Liver (tissue), 9 donors: ENCODE data around the gene TMEM117. TPM values are rescaled to one million over a fixed set of nuclear protein-coding genes. Genes with fewer than 3 reads are reported as not detected.

Experiments
- DNase-seq: peaks from one replicate; pipeline ENCODE4 v3.0.0-alpha.2; 2017; ENCODE audit warnings: low spot score
- H3K27ac ChIP-seq, 2 donors: one replicate each; pipeline ENCODE4 v1.7.0; 2013; ENCODE audit warnings: inconsistent platforms in 2 of 2, low read length in 2 of 2, control low read depth in 1 of 2, low read depth in 1 of 2, mild to moderate bottlenecking in 1 of 2
- H3K27me3 ChIP-seq, 4 donors: one replicate each; pipeline versions ENCODE4 v1.6.1 to v1.7.0; 2013; ENCODE audit warnings: low read length in 3 of 4, inconsistent platforms in 1 of 4, mild to moderate bottlenecking in 1 of 4, moderate library complexity in 1 of 4; ENCODE audit not compliant: control insufficient read depth in 4 of 4, insufficient read depth in 4 of 4
- H3K36me3 ChIP-seq, 4 donors: one replicate each; pipeline versions ENCODE4 v1.6.1 to v1.7.0; 2013; ENCODE audit warnings: low read length in 3 of 4, mild to moderate bottlenecking in 3 of 4, low read depth in 1 of 4, moderate library complexity in 1 of 4; ENCODE audit not compliant: control insufficient read depth in 4 of 4, insufficient read depth in 3 of 4
- H3K4me1 ChIP-seq, 4 donors: one replicate each; pipeline versions ENCODE4 v1.6.1 to v1.7.0; 2013; ENCODE audit warnings: low read length in 3 of 4, mild to moderate bottlenecking in 3 of 4, moderate library complexity in 1 of 4; ENCODE audit not compliant: control insufficient read depth in 4 of 4, insufficient read depth in 4 of 4
- H3K4me3 ChIP-seq, 3 donors: one replicate each; pipeline versions ENCODE4 v1.6.1 to v1.7.0; 2013; ENCODE audit warnings: low read length in 3 of 3, control low read depth in 1 of 3, low read depth in 1 of 3, mild to moderate bottlenecking in 1 of 3
- H3K9ac ChIP-seq, 2 donors: one replicate each; pipeline ENCODE4 v1.7.0; 2013; ENCODE audit warnings: low read length in 2 of 2, mild to moderate bottlenecking in 2 of 2, moderate library complexity in 2 of 2, control low read depth in 1 of 2, low read depth in 1 of 2
- H3K9me3 ChIP-seq, 4 donors: one replicate each; pipeline versions ENCODE4 v1.6.1 to v1.7.0; 2013; ENCODE audit warnings: low read length in 3 of 4; ENCODE audit not compliant: control insufficient read depth in 4 of 4
- EGR1 ChIP-seq, 2 donors: IDR thresholded peaks; 2 replicates each; pipeline ENCODE4 v1.6.1; 2016 to 2018; ENCODE audit warnings: antibody characterized with exemption in 2 of 2, low read depth in 2 of 2
- FOXA1 ChIP-seq: IDR thresholded peaks from 2 replicates; pipeline ENCODE4 v1.6.1; 2016; ENCODE audit warnings: antibody characterized with exemption
- FOXA2 ChIP-seq: IDR thresholded peaks from 2 replicates; pipeline ENCODE4 v1.6.1; 2016; ENCODE audit warnings: antibody characterized with exemption
- GABPA ChIP-seq, 2 donors: IDR thresholded peaks in 1 of 2; conservative IDR thresholded peaks in 1 of 2; 2 replicates each; pipeline ENCODE4 v1.6.1; 2016; ENCODE audit warnings: antibody characterized with exemption in 2 of 2, mild to moderate bottlenecking in 1 of 2, moderate library complexity in 1 of 2
- HNF4A ChIP-seq, 2 donors: conservative IDR thresholded peaks; 2 replicates each; pipeline ENCODE4 v1.6.1; 2016; ENCODE audit warnings: antibody characterized with exemption in 2 of 2, mild to moderate bottlenecking in 2 of 2
- HNF4G ChIP-seq: IDR thresholded peaks from 2 replicates; pipeline ENCODE4 v1.6.1; 2016; ENCODE audit warnings: antibody characterized with exemption
- JUND ChIP-seq, 2 donors: IDR thresholded peaks; 2 replicates each; pipeline ENCODE4 v1.6.1; 2016; ENCODE audit warnings: antibody characterized with exemption in 2 of 2
- RAD21 ChIP-seq, 2 donors: IDR thresholded peaks; 2 replicates each; pipeline ENCODE4 v1.6.1; 2016; ENCODE audit warnings: antibody characterized with exemption in 2 of 2, mild to moderate bottlenecking in 2 of 2
- RXRA ChIP-seq, 2 donors: IDR thresholded peaks; 2 replicates each; pipeline ENCODE4 v1.6.1; 2017 to 2018; ENCODE audit warnings: antibody characterized with exemption in 2 of 2, mild to moderate bottlenecking in 1 of 2
- SP1 ChIP-seq: IDR thresholded peaks from 2 replicates; pipeline ENCODE4 v1.6.1; 2018; ENCODE audit warnings: antibody characterized with exemption, mild to moderate bottlenecking
- TAF1 ChIP-seq: conservative IDR thresholded peaks from 2 replicates; pipeline ENCODE4 v1.6.1; 2016; ENCODE audit warnings: antibody characterized with exemption, mild to moderate bottlenecking
- YY1 ChIP-seq: IDR thresholded peaks from 2 replicates; pipeline ENCODE4 v1.6.1; 2016; ENCODE audit warnings: antibody characterized with exemption, mild to moderate bottlenecking
- WGBS: extraction: QIAGEN DNeasy Blood & Tissue Kit; methylation state at CpG from one replicate; pipeline ENCODE4 v1.1.7; 2013; 5-methylcytosine and 5-hydroxymethylcytosine counted together
- polyA plus RNA-seq, 2 donors: library from polyadenylated mRNA; stranded (reverse) in 1 of 2; unstranded in 1 of 2; fragments of 200-250 nt in 1 of 2; fragments of >200 nt in 1 of 2; fragmentation: Nextera tagmentation in 1 of 2; extraction: Ambion mirVana in 1 of 2; gene quantifications; one replicate each; pipeline versions ENCODE4 v1.2.1 to v1.2.3, GENCODE V29; 2013 to 2015
- total RNA-seq, 2 donors: library from RNA; depleted of rRNA; stranded (reverse); fragments of >200 nt; gene quantifications; one replicate each; pipeline ENCODE4 v1.2.3, GENCODE V29; 2014
- TF ChIP-seq, protein P1 (sequence below): IDR thresholded peaks from 2 replicates; pipeline ENCODE4 v1.6.1; 2016; ENCODE audit warnings: antibody characterized with exemption
- TF ChIP-seq, protein P2 (sequence below): IDR thresholded peaks from 2 replicates; pipeline ENCODE4 v1.6.1; 2016; ENCODE audit warnings: antibody characterized with exemption, mild to moderate bottlenecking
- TF ChIP-seq, protein P3 (sequence below): IDR thresholded peaks from 2 replicates; pipeline ENCODE4 v1.6.1; 2016; ENCODE audit warnings: antibody characterized with exemption
- TF ChIP-seq, protein P4 (sequence below): IDR thresholded peaks from 2 replicates; pipeline ENCODE4 v1.6.1; 2016; ENCODE audit warnings: antibody characterized with exemption
- TF ChIP-seq, protein P5 (sequence below): fragments of 150-350 bp; IDR thresholded peaks from 2 replicates; pipeline ENCODE4 v1.5.1; 2017; ENCODE audit warnings: improper control_type of control experiment, low read depth, low read length; ENCODE audit not compliant: missing input control
- donor health status: healthy.
- donor health status: healthy.
- donor health status: healthy.
- donor health status: healthy.
- donor health status: healthy.

Gene TMEM117
- total and polyA plus RNA-seq, 4 donors, result 2.0 to 5.9 (median 3.9) TPM

DNA sequence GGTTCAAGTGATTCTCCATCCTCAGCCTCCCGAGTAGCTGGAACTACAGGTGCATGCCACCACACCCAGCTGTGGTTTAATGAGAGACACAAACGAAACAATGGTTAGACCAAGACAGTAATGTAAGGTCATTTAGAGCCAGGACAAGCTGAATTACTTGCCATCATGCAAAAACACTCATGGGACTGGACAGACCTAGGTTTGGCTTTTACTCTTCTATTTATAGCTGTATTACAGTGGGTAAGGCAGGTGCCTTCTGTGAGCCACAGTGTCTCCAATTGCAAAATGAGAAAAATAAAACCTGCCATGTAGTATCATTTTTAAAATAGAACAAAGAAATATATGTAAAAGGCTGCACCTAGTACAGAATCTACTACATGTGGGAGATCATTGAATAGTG, 527.1 kb downstream of the TMEM117 start:
- Histone ChIP-seq H3K36me3 (no peaks in the 10 kb centered on the region), H3K9ac (no peak overlapping the region), H3K4me3 (no peak overlapping the region), H3K27me3 (no peaks in the 10 kb centered on the region), H3K9me3 (no peaks in the 10 kb centered on the region), H3K27ac (no peak overlapping the region), H3K4me1 (no peaks in the 10 kb centered on the region)
- no peak for DNase-seq
- WGBS, result 84% methylated on average over 2 of the region's 2 CpGs
- no peak for TF ChIP-seq SP1

DNA sequence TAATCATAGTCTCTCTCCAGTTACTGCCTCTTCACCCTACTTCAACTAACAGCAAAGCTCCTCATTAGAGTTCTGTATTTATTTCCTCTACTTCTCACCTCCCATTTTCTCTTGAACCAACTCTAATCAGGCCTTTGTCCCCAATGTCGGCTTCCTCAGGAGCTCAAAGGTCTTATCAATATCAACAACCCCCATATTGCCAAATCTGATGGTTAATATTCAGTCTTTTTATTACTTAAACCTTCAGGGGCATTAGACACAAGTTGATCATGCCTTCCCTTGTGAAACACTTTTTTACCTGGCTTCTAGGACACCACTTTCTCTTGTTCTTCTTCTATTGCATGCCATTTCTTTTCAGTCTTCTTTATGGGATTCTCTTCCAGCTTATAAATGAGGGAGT, 531.3 kb downstream of the TMEM117 start:
- Histone ChIP-seq H3K9ac (no peak overlapping the region), H3K27me3 (no peaks in the 10 kb centered on the region), H3K27ac (no peak overlapping the region), H3K36me3 (no peaks in the 10 kb centered on the region), H3K4me1 (no peaks in the 10 kb centered on the region), H3K9me3 (no peaks in the 10 kb centered on the region), H3K4me3 (no peak overlapping the region)
- DNase-seq, result no peak
- WGBS, result 37% methylated on average over 1 of the region's 1 CpG
- TF ChIP-seq RXRA (IDR thresholded peaks at IDR 0.05), result no peak
- TF ChIP-seq HNF4A (conservative IDR thresholded peaks at IDR 0.05), result peak; percentile 5 to 22

DNA sequence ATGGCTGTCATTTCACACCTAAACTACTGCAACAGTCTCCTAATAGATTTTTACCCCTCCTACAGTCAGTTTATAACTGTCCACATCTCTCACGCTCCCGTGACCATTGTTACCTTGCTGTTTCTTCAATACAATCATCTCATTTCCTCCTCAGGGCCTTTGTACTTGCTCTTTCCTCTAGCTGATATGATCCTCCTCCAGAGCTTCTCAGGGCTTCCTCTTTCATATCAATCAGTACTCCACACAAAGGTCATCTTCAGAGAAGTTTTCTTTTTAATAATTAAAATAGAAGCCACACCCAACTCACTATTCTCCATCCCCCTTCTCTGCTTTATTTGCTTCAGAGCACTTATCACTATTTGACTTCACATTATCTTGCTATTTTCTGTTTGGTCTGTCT, 532.0 kb downstream of the TMEM117 start:
- no peak for DNase-seq
- H3K27ac ChIP-seq, result no peak overlapping the region
- H3K36me3 ChIP-seq, result no peaks in the 10 kb centered on the region
- no peaks in the 10 kb centered on the region for H3K27me3 ChIP-seq
- H3K4me1 ChIP-seq, result no peaks in the 10 kb centered on the region
- TF ChIP-seq RAD21 (IDR thresholded peaks at IDR 0.05) (no peak), FOXA1 (no peak), YY1 (no peak)
- H3K4me3 ChIP-seq, result no peak overlapping the region
- H3K9ac ChIP-seq, result no peak overlapping the region
- 89% methylated on average over 2 of the region's 2 CpGs for WGBS
- H3K9me3 ChIP-seq, result no peaks in the 10 kb centered on the region

DNA sequence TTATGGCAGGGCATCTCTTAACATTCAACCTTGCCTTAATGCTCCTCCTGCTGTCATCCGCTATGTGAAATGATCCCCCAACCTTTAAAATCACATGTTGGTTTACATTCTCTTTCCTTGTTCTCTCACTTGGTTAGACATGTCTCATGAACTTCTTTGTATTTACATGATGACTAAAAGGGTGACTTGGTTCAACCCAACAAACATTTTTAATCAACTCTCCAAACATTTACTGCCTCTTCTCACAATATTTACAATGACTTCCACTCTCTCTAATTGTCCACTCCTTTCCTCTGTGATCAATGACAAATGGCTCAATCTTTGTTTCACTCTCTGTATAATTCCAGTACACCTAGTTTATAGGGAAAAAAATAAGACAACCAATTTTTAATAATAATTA, 534.1 kb downstream of the TMEM117 start:
- no peak for DNase-seq
- H3K9ac ChIP-seq, result no peak overlapping the region
- no peaks in the 10 kb centered on the region for H3K27me3 ChIP-seq
- H3K36me3 ChIP-seq, result no peaks in the 10 kb centered on the region
- 96% methylated on average over 1 of the region's 1 CpG for WGBS
- H3K4me3 ChIP-seq, result no peak overlapping the region
- no peak for TF ChIP-seq HNF4A (conservative IDR thresholded peaks at IDR 0.05)
- no peak for TF ChIP-seq FOXA1
- TF ChIP-seq FOXA2, result no peak
- TF ChIP-seq, protein P1, sequence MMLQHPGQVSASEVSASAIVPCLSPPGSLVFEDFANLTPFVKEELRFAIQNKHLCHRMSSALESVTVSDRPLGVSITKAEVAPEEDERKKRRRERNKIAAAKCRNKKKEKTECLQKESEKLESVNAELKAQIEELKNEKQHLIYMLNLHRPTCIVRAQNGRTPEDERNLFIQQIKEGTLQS, result no peak
- no peak for TF ChIP-seq HNF4G
- no peak for TF ChIP-seq SP1
- TF ChIP-seq, protein P2, sequence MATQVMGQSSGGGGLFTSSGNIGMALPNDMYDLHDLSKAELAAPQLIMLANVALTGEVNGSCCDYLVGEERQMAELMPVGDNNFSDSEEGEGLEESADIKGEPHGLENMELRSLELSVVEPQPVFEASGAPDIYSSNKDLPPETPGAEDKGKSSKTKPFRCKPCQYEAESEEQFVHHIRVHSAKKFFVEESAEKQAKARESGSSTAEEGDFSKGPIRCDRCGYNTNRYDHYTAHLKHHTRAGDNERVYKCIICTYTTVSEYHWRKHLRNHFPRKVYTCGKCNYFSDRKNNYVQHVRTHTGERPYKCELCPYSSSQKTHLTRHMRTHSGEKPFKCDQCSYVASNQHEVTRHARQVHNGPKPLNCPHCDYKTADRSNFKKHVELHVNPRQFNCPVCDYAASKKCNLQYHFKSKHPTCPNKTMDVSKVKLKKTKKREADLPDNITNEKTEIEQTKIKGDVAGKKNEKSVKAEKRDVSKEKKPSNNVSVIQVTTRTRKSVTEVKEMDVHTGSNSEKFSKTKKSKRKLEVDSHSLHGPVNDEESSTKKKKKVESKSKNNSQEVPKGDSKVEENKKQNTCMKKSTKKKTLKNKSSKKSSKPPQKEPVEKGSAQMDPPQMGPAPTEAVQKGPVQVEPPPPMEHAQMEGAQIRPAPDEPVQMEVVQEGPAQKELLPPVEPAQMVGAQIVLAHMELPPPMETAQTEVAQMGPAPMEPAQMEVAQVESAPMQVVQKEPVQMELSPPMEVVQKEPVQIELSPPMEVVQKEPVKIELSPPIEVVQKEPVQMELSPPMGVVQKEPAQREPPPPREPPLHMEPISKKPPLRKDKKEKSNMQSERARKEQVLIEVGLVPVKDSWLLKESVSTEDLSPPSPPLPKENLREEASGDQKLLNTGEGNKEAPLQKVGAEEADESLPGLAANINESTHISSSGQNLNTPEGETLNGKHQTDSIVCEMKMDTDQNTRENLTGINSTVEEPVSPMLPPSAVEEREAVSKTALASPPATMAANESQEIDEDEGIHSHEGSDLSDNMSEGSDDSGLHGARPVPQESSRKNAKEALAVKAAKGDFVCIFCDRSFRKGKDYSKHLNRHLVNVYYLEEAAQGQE, result no peak
- TF ChIP-seq JUND (IDR thresholded peaks at IDR 0.05), result no peak
- TF ChIP-seq, protein P3, sequence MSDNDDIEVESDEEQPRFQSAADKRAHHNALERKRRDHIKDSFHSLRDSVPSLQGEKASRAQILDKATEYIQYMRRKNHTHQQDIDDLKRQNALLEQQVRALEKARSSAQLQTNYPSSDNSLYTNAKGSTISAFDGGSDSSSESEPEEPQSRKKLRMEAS, result no peak
- TF ChIP-seq EGR1 (IDR thresholded peaks at IDR 0.05; ENCODE audit: low read depth in 2 of 2), result no peak
- TF ChIP-seq, protein P4, sequence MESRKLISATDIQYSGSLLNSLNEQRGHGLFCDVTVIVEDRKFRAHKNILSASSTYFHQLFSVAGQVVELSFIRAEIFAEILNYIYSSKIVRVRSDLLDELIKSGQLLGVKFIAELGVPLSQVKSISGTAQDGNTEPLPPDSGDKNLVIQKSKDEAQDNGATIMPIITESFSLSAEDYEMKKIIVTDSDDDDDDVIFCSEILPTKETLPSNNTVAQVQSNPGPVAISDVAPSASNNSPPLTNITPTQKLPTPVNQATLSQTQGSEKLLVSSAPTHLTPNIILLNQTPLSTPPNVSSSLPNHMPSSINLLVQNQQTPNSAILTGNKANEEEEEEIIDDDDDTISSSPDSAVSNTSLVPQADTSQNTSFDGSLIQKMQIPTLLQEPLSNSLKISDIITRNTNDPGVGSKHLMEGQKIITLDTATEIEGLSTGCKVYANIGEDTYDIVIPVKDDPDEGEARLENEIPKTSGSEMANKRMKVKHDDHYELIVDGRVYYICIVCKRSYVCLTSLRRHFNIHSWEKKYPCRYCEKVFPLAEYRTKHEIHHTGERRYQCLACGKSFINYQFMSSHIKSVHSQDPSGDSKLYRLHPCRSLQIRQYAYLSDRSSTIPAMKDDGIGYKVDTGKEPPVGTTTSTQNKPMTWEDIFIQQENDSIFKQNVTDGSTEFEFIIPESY, result no peak
- TF ChIP-seq RXRA (IDR thresholded peaks at IDR 0.05), result no peak
- TF ChIP-seq, protein P5, sequence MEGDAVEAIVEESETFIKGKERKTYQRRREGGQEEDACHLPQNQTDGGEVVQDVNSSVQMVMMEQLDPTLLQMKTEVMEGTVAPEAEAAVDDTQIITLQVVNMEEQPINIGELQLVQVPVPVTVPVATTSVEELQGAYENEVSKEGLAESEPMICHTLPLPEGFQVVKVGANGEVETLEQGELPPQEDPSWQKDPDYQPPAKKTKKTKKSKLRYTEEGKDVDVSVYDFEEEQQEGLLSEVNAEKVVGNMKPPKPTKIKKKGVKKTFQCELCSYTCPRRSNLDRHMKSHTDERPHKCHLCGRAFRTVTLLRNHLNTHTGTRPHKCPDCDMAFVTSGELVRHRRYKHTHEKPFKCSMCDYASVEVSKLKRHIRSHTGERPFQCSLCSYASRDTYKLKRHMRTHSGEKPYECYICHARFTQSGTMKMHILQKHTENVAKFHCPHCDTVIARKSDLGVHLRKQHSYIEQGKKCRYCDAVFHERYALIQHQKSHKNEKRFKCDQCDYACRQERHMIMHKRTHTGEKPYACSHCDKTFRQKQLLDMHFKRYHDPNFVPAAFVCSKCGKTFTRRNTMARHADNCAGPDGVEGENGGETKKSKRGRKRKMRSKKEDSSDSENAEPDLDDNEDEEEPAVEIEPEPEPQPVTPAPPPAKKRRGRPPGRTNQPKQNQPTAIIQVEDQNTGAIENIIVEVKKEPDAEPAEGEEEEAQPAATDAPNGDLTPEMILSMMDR, result no peak
- TF ChIP-seq TAF1, result no peak
- TF ChIP-seq GABPA (IDR thresholded peaks at IDR 0.05 in 1 of 2, conservative IDR thresholded peaks at IDR 0.05 in 1 of 2), result no peak
- TF ChIP-seq RAD21 (IDR thresholded peaks at IDR 0.05), result no peak
- no peak for TF ChIP-seq YY1
- no peaks in the 10 kb centered on the region for H3K9me3 ChIP-seq
- no peak overlapping the region for H3K27ac ChIP-seq
- H3K4me1 ChIP-seq, result no peaks in the 10 kb centered on the region
